ENCODE data around the gene FAM184A.
"Not testable (repeated sequence)": the region's sequence is repeated elsewhere in the genome, so short reads cannot be mapped to it uniquely, and the experiment has no call there.

Gene FAM184A

GRCh38 chr6:119110601-119111548 lies 32.4 kb upstream of the FAM184A start:
- no peaks in the 10 kb centered on the region for H3K9me3 Mint-ChIP-seq
- DNase-seq (ENCODE audit: low spot score) = peak; percentile 15
- H3K27ac Mint-ChIP-seq = no peak overlapping the region
- H3K36me3 Mint-ChIP-seq (ENCODE audit: low read depth) = no peaks in the 10 kb centered on the region
- H3K27me3 Mint-ChIP-seq (ENCODE audit: low read depth) = no peaks in the 10 kb centered on the region
- H3K4me1 Mint-ChIP-seq (ENCODE audit: low read depth) = peaks cover 17% of the 10 kb centered on the region
- no peak overlapping the region for H3K4me3 Mint-ChIP-seq

GRCh38 chr6:119109654-119110325 lies 31.3 kb upstream of the FAM184A start:
- H3K4me1 Mint-ChIP-seq (ENCODE audit: low read depth) = peaks cover 17% of the 10 kb centered on the region
- H3K27me3 Mint-ChIP-seq (ENCODE audit: low read depth) = no peaks in the 10 kb centered on the region
- no peak overlapping the region for H3K27ac Mint-ChIP-seq
- H3K9me3 Mint-ChIP-seq = no peaks in the 10 kb centered on the region
- H3K4me3 Mint-ChIP-seq = no peak overlapping the region
- no peaks in the 10 kb centered on the region for H3K36me3 Mint-ChIP-seq (ENCODE audit: low read depth)
- no peak for DNase-seq (ENCODE audit: low spot score)

GRCh38 chr6:119108076-119108475 lies 29.6 kb upstream of the FAM184A start:
- Mint-ChIP-seq H3K27ac (no peak overlapping the region), H3K4me1 (ENCODE audit: low read depth) (peaks cover 14% of the 10 kb centered on the region), H3K9me3 (no peaks in the 10 kb centered on the region), H3K4me3 (no peak overlapping the region), H3K36me3 (ENCODE audit: low read depth) (no peaks in the 10 kb centered on the region), H3K27me3 (ENCODE audit: low read depth) (no peaks in the 10 kb centered on the region)
- DNase-seq (ENCODE audit: low spot score) = no peak

- H3K27ac Mint-ChIP-seq = no peak overlapping the region
- H3K36me3 Mint-ChIP-seq (ENCODE audit: low read depth) = no peaks in the 10 kb centered on the region
- peaks cover 5% of the 10 kb centered on the region for H3K4me1 Mint-ChIP-seq (ENCODE audit: low read depth)
- no peaks in the 10 kb centered on the region for H3K9me3 Mint-ChIP-seq
- no peak overlapping the region for H3K4me3 Mint-ChIP-seq
- DNase-seq (ENCODE audit: low spot score) = no peak
- no peaks in the 10 kb centered on the region for H3K27me3 Mint-ChIP-seq (ENCODE audit: low read depth)
Observed at GRCh38 chr6:119105282-119105681, 26.8 kb upstream of the FAM184A start.

DNA sequence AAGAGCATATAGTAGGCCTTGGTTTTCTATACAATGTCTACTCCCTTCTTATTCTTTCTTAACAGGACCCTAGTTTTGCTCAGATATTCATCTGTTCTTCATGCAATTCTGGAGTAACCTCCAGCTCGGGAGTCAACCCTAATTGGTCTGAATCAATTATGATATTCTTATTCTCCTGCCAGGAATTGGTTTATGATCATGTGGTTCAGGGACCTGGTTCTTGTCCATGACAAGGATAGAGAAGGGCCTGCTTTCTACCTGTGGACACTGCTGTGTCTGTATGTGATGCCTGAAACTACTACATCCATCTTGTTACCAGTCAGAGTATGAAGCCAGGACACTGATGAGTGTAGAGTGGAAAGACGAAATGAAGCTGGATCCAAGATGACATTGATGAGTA lies 24.4 kb upstream of the FAM184A start:
- no peaks in the 10 kb centered on the region for H3K9me3 Mint-ChIP-seq
- H3K4me1 Mint-ChIP-seq (ENCODE audit: low read depth) = no peaks in the 10 kb centered on the region
- H3K27ac Mint-ChIP-seq = no peak overlapping the region

GRCh38 chr6:119100115-119100514 lies 21.7 kb upstream of the FAM184A start:
- Mint-ChIP-seq H3K27ac (no peak overlapping the region), H3K27me3 (ENCODE audit: low read depth) (no peaks in the 10 kb centered on the region), H3K36me3 (ENCODE audit: low read depth) (no peaks in the 10 kb centered on the region), H3K4me1 (ENCODE audit: low read depth) (peaks cover 2% of the 10 kb centered on the region), H3K9me3 (no peaks in the 10 kb centered on the region), H3K4me3 (no peak overlapping the region)
- DNase-seq (ENCODE audit: low spot score) = no peak

More for the DNA sequence above, 24.4 kb upstream of the FAM184A start:
- Mint-ChIP-seq H3K27me3 (ENCODE audit: low read depth) (no peaks in the 10 kb centered on the region), H3K4me3 (no peak overlapping the region), H3K36me3 (ENCODE audit: low read depth) (no peaks in the 10 kb centered on the region)
- DNase-seq (ENCODE audit: low spot score) = no peak

DNA sequence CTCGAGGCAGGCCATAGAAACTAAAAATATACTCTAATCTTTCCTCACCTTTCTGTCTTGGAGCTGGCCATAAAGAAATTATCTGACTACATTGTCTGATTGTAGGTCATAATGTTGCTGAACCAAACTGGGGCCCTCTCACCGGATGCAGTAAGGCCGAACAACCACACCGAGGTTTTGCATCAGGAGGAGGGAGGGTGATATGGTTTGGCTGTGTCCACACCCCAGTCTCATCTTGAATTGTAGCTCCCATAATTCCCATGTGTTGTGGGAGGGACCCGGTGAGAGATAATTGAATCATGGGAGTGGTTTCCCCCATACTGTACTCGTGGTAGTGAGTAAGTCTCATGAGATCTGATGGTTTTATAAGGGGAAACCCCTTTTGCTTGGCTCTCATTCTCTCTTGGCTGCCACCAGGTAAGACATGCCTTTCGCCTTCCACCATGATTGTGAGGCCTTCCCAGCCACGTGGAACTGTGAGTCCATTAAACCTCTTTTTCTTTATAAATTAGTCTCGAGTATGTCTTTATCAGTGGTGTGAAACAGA lies 19.4 kb upstream of the FAM184A start:
- H3K27ac Mint-ChIP-seq; DNase-seq (ENCODE audit: low spot score); H3K4me1 Mint-ChIP-seq (ENCODE audit: low read depth); H3K27me3 Mint-ChIP-seq (ENCODE audit: low read depth); H3K4me3 Mint-ChIP-seq; H3K36me3 Mint-ChIP-seq (ENCODE audit: low read depth); H3K9me3 Mint-ChIP-seq: not testable (repeated sequence)

DNA sequence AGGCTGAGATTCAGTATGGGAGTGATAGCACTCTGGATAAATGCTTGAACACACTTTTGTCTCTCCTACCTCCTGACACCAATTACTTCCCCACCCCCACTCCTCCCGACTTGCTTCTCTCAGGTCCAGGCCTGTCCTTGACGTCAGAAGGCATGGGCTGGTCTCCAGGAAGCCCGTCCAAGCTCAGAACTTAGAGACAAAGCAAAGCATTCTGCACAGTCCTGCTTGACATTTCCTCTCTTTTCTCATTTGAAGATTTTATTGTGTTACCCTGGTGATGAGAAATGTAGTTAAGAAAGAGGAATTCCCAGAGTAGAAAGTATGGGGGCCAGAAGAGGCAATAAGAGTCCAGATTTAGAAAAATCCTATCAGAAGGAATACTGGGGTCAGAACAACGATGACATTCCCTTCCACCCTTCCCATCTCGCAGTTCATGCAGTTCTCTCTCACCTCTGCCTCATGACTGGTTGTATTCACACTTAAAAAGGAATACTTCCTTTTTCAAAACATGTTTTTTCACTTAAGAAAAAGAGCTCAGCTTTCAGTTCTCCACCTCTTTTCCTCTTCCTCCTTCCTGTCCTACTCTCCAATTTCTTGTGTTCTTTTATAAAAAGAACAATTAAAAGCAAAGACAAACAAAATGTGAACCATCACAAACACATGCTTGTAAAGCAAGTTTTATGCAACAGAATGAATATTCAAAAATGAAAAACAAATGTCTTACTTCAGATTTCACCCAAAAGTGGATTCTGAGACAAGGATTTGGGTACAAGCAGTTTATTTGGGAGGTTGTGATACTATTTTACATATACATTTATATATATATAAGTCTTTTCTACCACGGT lies 18.5 kb upstream of the FAM184A start:
- DNase-seq (ENCODE audit: low spot score) = no peak
- Mint-ChIP-seq H3K27ac (no peak overlapping the region), H3K36me3 (ENCODE audit: low read depth) (no peaks in the 10 kb centered on the region), H3K9me3 (no peaks in the 10 kb centered on the region), H3K27me3 (ENCODE audit: low read depth) (no peaks in the 10 kb centered on the region), H3K4me3 (no peak overlapping the region), H3K4me1 (ENCODE audit: low read depth) (peaks cover 2% of the 10 kb centered on the region)

DNA sequence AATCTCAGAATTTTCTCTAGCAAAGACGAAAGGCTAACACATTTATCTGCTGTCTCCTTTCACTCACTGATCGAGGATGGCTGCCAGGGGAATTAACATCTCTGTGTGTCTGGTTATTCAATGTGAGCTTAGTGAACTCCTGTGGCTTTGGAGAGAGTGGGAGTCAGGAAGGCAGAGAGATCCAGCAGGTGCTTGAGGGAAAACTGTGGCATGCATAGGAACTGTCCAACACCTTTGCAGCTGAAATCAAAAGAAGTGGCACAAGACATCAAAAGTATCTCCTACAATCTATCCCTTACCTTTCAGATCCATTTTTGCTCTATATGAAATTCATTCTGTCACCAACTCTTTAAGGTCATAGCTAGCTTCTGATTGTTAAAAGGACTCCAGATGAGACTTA lies 11.8 kb upstream of the FAM184A start:
- H3K4me3 Mint-ChIP-seq = no peak overlapping the region
- H3K27me3 Mint-ChIP-seq (ENCODE audit: low read depth) = peaks cover 7% of the 10 kb centered on the region
- peaks cover 3% of the 10 kb centered on the region for H3K9me3 Mint-ChIP-seq
- H3K27ac Mint-ChIP-seq = no peak overlapping the region
- H3K4me1 Mint-ChIP-seq (ENCODE audit: low read depth) = no peaks in the 10 kb centered on the region
- DNase-seq (ENCODE audit: low spot score) = no peak
- no peaks in the 10 kb centered on the region for H3K36me3 Mint-ChIP-seq (ENCODE audit: low read depth)

- no peak for DNase-seq (ENCODE audit: low spot score)
- no peak overlapping the region for H3K4me3 Mint-ChIP-seq
- H3K27me3 Mint-ChIP-seq (ENCODE audit: low read depth) = peaks cover 7% of the 10 kb centered on the region
- H3K36me3 Mint-ChIP-seq (ENCODE audit: low read depth) = peaks cover 4% of the 10 kb centered on the region
- H3K4me1 Mint-ChIP-seq (ENCODE audit: low read depth) = no peaks in the 10 kb centered on the region
- H3K9me3 Mint-ChIP-seq = peaks cover 20% of the 10 kb centered on the region
- no peak overlapping the region for H3K27ac Mint-ChIP-seq
Observed at GRCh38 chr6:119084784-119085183, 6.3 kb upstream of the FAM184A start.

- no peak overlapping the region for H3K4me3 Mint-ChIP-seq
Observed at GRCh38 chr6:119083007-119083406, 4.5 kb upstream of the FAM184A start.

DNA sequence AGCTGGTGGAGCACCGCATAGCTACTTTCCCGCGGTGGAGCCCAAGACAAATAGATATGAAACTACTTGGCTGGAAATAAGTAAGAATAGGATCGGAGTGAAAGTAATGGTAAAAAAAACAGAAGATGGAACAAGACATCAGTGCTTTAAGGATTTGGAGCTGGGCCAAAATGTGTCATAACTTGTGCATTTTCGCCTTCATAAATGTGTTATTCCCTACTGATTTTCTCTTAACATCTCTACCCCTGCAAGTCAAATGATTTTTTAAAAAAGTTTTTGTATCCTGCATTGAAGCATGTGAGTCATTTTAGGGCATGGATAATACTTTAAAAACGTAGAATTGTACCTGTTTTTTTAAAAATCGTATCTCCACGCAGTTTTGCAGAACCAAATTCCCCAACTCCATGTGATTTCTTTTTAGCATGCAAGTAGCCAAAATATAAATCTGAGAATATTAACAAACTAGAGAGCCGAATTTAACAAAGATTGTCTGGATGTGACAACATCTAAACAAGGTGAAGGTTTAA lies 882 bp upstream of the FAM184A start:
- Mint-ChIP-seq H3K27me3 (ENCODE audit: low read depth) (peaks cover 7% of the 10 kb centered on the region), H3K4me1 (ENCODE audit: low read depth) (peaks cover 27% of the 10 kb centered on the region), H3K4me3 (peak overlapping the region; percentile 91), H3K9me3 (peaks cover 18% of the 10 kb centered on the region), H3K36me3 (ENCODE audit: low read depth) (peaks cover 4% of the 10 kb centered on the region), H3K27ac (peak overlapping the region; percentile 80)
- DNase-seq (ENCODE audit: low spot score) = no peak

More at GRCh38 chr6:119083007-119083406, 4.5 kb upstream of the FAM184A start:
- Mint-ChIP-seq H3K36me3 (ENCODE audit: low read depth) (peaks cover 4% of the 10 kb centered on the region), H3K9me3 (peaks cover 18% of the 10 kb centered on the region), H3K27me3 (ENCODE audit: low read depth) (peaks cover 14% of the 10 kb centered on the region), H3K4me1 (ENCODE audit: low read depth) (peaks cover 7% of the 10 kb centered on the region), H3K27ac (no peak overlapping the region)
- no peak for DNase-seq (ENCODE audit: low spot score)

DNA sequence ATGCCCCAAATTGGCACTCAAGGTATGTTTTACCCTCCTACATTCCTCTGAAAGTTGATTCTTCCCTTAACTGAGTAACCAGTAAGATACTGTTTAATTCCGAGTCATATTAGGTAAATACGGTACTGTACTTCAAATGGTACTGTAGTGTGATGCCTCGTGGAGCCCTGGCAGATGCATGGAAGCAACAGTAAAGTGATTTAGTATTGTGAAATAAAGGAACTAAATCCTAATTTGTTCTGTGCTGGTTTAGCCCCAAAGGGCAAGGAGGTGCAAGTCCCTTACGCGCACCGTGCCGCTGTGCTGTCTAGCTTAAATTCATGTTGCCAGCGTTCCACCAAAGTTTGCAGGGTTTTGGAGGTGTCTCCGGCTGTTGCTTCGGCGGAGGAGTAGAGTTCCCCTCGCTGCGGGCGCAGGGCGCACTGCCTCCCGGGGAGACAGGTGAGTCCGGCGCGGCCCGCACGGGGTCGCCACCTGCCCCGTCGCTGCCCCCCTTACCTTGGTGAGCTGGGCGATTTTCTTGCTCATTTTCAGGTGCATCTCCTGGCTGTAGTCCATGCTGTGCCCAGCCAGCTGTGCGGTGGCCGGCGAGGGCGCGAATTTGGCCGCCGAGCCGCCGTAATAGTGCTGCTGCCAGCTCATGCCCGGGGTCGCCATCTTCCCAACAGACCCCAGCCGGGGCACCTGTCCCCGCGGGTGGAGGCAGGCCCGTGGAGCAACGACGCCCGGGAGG lies 655 bp downstream of the FAM184A start:
- DNase-seq (ENCODE audit: low spot score) = peak; percentile 42

More for the DNA sequence above, 655 bp downstream of the FAM184A start:
- H3K27me3 Mint-ChIP-seq (ENCODE audit: low read depth) = peaks cover 7% of the 10 kb centered on the region
- peaks cover 30% of the 10 kb centered on the region for H3K4me1 Mint-ChIP-seq (ENCODE audit: low read depth)
- peaks cover 7% of the 10 kb centered on the region for H3K9me3 Mint-ChIP-seq
- H3K4me3 Mint-ChIP-seq = peak overlapping the region; percentile 79
- no peaks in the 10 kb centered on the region for H3K36me3 Mint-ChIP-seq (ENCODE audit: low read depth)
- H3K27ac Mint-ChIP-seq = peak overlapping the region; percentile 43

All from T-helper 2 cell treated with Interferon-gamma antibody and Interleukin-4, amounts not matched to agents 5 μg/mL and 100 μg/mL, for 36 hours (primary cell).